T follicular helper cell (primary cell): ENCODE measurements around the gene AFG3L2.

ENCODE experiments used
- DNase-seq: peaks from one replicate; pipeline ENCODE4 v3.0.0-alpha.2; 2020; ENCODE audit warnings: low read depth

The AFG3L2 gene

GRCh38 chr18:12361770-12362378, 15.2 kb downstream of the AFG3L2 start:
- DNase-seq, result no peak

GRCh38 chr18:12359515-12359927, 17.5 kb downstream of the AFG3L2 start:
- no peak for DNase-seq

- no peak for DNase-seq
Observed at GRCh38 chr18:12352188-12352587, 24.8 kb downstream of the AFG3L2 start.

GRCh38 chr18:12347895-12348294, 29.1 kb downstream of the AFG3L2 start:
- DNase-seq, result no peak

GRCh38 chr18:12346240-12346565, 30.8 kb downstream of the AFG3L2 start:
- DNase-seq, result no peak

- DNase-seq, result no peak
Observed at GRCh38 chr18:12345491-12346239, 31.4 kb downstream of the AFG3L2 start.

GRCh38 chr18:12342661-12343060, 34.4 kb downstream of the AFG3L2 start:
- no peak for DNase-seq

- no peak for DNase-seq
Observed at GRCh38 chr18:12340945-12341660, 35.9 kb downstream of the AFG3L2 start.

- DNase-seq, result no peak
Observed at GRCh38 chr18:12338382-12338781, 38.6 kb downstream of the AFG3L2 start.

- no peak for DNase-seq
Observed at GRCh38 chr18:12336887-12337286, 40.1 kb downstream of the AFG3L2 start.

GRCh38 chr18:12336171-12336613, 40.8 kb downstream of the AFG3L2 start:
- no peak for DNase-seq

- DNase-seq, result no peak
Observed at GRCh38 chr18:12335503-12335902, 41.5 kb downstream of the AFG3L2 start.

- no peak for DNase-seq
Observed at GRCh38 chr18:12334863-12335262, 42.2 kb downstream of the AFG3L2 start.

GRCh38 chr18:12334366-12334808, 42.6 kb downstream of the AFG3L2 start:
- no peak for DNase-seq

GRCh38 chr18:12333506-12334290, 43.3 kb downstream of the AFG3L2 start:
- no peak for DNase-seq

GRCh38 chr18:12330766-12331165, 46.3 kb downstream of the AFG3L2 start:
- DNase-seq, result no peak

GRCh38 chr18:12329125-12329698, 47.8 kb downstream of the AFG3L2 start:
- no peak for DNase-seq

- DNase-seq, result no peak
Observed at GRCh38 chr18:12328179-12328823, 48.7 kb downstream of the AFG3L2 start.

- peak; percentile 46 for DNase-seq
Observed at GRCh38 chr18:12327510-12328178, 49.4 kb downstream of the AFG3L2 start.

GRCh38 chr18:12326711-12327460, 50.1 kb downstream of the AFG3L2 start:
- DNase-seq, result no peak
